HG03442 (cell line): Measurements from ENCODE around the gene LMAN1L.

Source experiments
- ATAC-seq: cut with Tn5 transposase; IDR thresholded peaks from one replicate; pipeline ENCODE4 v1.9.1; 2021; ENCODE audit warnings: mild to moderate bottlenecking, moderate library complexity; ENCODE audit not compliant: unreplicated experiment

LMAN1L gene

GRCh38 chr15:74809956-74810355, 2.7 kb upstream of the LMAN1L start:
- no peak for ATAC-seq

- ATAC-seq: no peak
Observed at GRCh38 chr15:74815121-74815934, 2.7 kb downstream of the LMAN1L start.

GRCh38 chr15:74815961-74816360, 3.3 kb downstream of the LMAN1L start:
- ATAC-seq: no peak

DNA sequence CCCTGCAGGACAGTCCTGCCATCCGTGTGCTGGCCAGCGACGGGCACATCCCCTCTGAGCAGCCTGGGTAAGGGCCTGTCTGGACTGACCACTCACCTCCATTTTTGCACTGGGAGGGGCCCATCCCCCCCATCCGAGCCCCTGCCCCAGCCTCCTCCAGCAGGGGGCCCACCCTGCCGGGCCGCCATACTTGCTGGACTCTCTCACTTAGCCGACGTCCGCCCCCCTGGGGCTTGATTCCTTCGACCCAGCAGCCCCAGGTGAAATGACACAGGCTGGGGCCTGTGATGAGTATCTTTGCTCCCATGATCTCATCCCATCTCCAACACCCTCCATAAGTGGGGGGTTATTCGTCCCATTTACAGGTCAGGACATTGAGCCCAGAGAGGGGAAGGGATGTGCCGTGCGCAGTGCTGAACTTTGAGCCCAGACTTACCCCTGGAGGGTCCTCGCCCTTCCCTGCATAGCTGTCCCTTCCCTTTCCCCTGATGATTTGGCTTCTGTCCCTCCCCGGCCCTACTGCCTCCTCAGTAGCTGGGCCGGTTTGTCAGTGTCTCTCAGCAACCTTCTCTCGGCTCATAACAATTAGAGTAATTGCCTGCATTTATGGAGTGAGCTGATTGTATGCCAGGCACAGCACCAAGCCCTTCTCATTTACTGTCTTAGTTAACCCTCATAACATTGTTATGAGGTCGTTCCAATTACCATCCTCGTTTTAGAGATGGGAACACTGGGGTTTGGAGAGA, 4.2 kb downstream of the LMAN1L start:
- no peak for ATAC-seq

DNA sequence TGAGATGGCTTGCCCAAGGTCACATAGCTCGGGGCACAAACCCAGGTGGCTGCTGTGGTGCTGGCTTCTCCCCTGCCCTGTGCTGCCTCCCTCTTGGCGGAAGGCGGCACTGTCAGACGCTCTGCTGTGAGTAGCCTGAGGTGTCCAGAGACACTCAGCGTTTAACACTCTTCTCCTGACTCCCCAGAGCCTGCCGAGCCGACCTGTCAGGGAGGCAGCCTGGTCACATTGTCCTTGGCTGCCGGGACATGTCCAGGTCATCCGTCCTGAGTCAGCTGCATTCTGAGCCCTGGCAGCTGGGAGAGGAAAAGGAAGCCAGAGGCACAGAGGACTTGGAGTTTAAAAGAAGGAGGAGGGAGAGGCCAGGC, 4.7 kb downstream of the LMAN1L start:
- ATAC-seq: no peak

GRCh38 chr15:74820056-74820455, 7.4 kb downstream of the LMAN1L start:
- no peak for ATAC-seq

- no peak for ATAC-seq
Observed at GRCh38 chr15:74821091-74821789, 8.6 kb downstream of the LMAN1L start.

DNA sequence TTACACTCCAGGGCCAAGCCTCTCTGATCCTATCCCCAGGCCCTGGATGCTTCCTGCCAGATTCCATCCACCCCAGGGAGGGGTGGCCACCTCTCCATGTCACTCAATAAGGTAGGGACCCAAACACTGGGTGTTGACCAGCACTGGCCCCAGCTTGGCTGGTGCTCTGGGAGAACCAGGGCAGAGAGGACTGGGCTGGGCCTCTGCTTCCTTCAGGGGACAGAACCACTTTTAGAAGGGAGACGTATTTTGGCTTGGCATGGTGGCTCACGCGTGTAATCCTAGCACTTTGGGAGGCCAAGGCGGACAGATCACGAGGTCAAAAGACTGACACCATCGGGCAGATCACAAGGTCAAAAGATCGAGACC, 9.1 kb downstream of the LMAN1L start:
- ATAC-seq: no peak

- ATAC-seq: no peak
Observed at GRCh38 chr15:74822233-74822632, 9.6 kb downstream of the LMAN1L start.

DNA sequence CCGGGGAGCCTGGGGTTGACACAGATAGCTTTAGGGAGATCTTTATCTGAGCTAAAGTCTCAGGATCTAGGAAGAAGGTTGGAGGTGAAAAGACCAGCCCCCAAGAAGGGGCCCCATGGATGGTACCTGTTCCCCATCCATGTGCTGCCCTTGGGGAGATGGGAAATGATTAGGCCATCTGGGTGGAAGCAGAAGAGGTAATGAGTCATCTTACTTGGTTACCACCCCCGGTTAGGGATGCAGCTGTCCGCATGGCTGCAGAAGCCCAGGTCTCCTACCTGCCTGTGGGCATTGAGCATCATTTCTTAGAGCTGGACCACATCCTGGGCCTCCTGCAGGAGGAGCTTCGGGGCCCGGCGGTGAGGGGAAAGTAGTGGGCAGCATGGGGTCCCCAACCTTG, 10.7 kb downstream of the LMAN1L start:
- no peak for ATAC-seq

- ATAC-seq: no peak
Observed at GRCh38 chr15:74824976-74825375, 12.3 kb downstream of the LMAN1L start.

DNA sequence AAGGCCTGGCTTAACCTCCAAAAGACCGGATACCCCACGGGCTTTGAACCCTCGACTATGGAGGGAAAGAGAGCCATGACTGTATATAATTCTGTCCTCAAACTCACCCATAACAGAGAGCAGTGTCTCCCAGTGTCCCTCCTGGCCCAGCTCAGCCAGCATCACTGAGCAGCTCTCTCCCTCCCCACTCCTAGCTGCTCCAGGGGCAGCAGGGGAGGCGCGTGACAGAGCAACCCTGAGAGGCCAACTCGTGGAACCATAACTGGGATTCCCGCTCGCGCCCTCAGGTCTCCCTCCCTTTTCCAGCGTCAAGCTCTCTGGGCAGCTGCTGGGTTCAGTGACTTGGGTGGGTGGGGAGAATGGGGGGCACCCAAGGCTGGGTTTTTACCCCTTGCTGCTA, 13.2 kb downstream of the LMAN1L start:
- ATAC-seq: no peak

GRCh38 chr15:74826364-74826819, 13.8 kb downstream of the LMAN1L start, which contains the start of gene CPLX3:
TSS of gene CPLX3 (plus strand) at chr15:74826627. CDS start at chr15:74826704, 77 bp downstream.
- no peak for ATAC-seq

DNA sequence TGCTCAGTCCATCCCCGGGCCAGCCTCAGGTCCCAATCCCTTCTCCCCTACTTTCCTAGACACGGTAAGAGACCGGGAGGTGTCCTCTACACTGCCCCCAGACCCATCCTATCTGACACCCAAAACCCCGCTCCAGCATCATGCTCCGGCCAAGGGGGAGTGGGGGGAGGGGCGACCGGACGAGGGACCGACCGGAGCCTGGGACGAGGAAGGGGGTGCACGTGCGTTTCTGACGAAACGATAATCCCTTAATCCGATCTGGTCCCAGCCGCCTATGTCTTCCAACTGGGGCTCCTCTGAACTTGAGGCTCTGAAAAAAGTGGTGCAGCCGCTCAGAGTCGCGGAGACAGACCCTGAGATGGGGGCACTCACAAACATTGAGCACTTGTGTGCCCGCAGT, 14.3 kb downstream of the LMAN1L start:
- ATAC-seq: no peak

GRCh38 chr15:74827614-74828013, 15.0 kb downstream of the LMAN1L start:
- no peak for ATAC-seq

DNA sequence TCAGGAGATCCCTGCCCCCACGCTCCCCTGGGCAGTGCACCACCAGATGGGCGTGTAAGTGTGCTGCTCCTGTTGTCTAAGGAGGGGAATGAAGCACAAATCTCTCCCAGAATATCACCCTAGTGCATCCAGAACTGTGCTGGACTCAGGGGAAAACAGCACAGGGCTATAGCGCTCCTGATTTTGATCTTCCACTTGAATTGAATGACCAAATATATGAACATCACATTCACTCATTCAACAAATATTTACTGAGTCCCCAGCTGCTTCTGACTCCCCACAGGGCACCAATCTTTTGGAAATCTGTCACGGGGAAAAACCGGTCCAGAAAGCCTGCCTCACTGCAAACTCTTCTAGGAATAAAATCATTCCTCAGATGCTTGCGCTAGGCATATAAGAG, 16.2 kb downstream of the LMAN1L start:
- no peak for ATAC-seq

- no peak for ATAC-seq
Observed at GRCh38 chr15:74829486-74829885, 16.9 kb downstream of the LMAN1L start.

DNA sequence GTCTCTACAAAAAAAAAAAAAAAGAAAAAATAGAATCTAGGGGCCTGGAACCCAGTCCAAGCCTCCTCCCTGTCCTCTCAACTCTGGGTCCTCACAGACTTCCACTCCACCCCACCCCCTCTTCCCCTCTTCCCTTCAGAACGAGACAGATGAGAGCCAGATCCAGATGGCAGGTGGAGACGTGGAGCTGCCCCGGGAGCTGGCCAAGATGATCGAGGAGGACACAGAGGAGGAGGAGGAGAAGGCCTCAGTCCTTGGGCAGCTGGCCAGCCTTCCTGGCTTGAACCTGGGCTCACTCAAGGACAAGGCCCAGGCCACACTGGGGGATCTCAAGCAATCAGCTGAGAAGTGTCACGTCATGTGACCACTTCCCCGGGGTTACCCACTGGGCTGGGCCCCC, 17.4 kb downstream of the LMAN1L start:
- no peak for ATAC-seq

GRCh38 chr15:74830868-74831267, 18.2 kb downstream of the LMAN1L start:
- no peak for ATAC-seq

GRCh38 chr15:74831813-74832495, 19.3 kb downstream of the LMAN1L start:
- no peak for ATAC-seq

DNA sequence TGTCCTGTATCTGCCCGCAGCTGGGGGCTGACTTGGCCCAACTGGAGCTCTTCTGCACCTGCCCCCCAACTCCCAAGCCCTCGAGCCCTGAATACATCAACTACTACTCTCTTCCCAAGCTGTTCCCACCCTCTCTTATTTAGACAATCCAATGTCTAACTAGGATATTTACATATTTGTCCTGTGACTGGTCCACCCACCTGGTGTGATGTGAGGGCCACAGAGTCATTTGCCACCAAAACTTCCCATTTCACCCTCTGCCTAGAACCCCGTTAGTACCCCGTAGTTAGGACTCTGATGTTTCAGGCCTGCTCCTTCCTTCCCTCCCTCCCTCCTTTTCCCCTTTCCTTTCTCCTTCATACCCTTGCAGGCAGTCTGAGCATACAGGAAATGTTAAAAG, 20.2 kb downstream of the LMAN1L start:
- no peak for ATAC-seq
